T-cell (primary cell): ENCODE data around the gene GUCA2A. TPM values are rescaled to one million over a fixed set of nuclear protein-coding genes. Genes with fewer than 3 reads are reported as not detected.

Experiments used
- ATAC-seq, 4 experiments: fragments of 200-7000 bp in 3 of 4; fragments of 150-1000 bp in 1 of 4; cut with Tn5 transposase; replicated peaks in 1 of 4; 1 replicate in 3 of 4; 2 replicates in 1 of 4; pipeline ENCODE4 v1.10.0; 2021; ENCODE audit warnings: moderate library complexity in 3 of 4, mild to moderate bottlenecking in 2 of 4, moderate number of reproducible peaks in 1 of 4
- CTCF ChIA-PET, 2 donors: fragments of 300-600 bp; sonication (Branson Sonifier 250); formaldehyde crosslinking; loops; one replicate each; lab custom pipeline; 2022; ENCODE audit warnings: antibody characterized with exemption in 2 of 2; lab: Charles Lee
- POLR2A ChIA-PET, 2 donors: fragments of 300-600 bp; sonication (Branson Sonifier 250); formaldehyde crosslinking; loops; one replicate each; lab custom pipeline; 2022; ENCODE audit warnings: antibody characterized with exemption in 2 of 2; lab: Charles Lee
- DNase-seq, 35 experiments: peaks; one replicate each; pipeline versions ENCODE4 v3.0.0 to v3.0.0-alpha.2; 2013 to 2023
- H3K27ac ChIP-seq: one replicate; pipeline ENCODE4 v1.5.1; 2013; ENCODE audit warnings: low read length
- H3K27me3 ChIP-seq, 2 experiments: replicated peaks in 1 of 2; 1 replicate in 1 of 2; 2 replicates in 1 of 2; pipeline versions ENCODE4 v1.6.1 to v1.7.0; 2013; ENCODE audit warnings: low read length in 1 of 2, mixed read lengths in 1 of 2; ENCODE audit not compliant: control insufficient read depth in 2 of 2, insufficient read depth in 2 of 2; ENCODE audit errors: extremely low read depth in 1 of 2
- H3K36me3 ChIP-seq, 2 donors: 1 replicate in 1 of 2; 2 replicates in 1 of 2; pipeline versions ENCODE4 v1.6.1 to v1.7.0; 2013; ENCODE audit warnings: low read length in 1 of 2; ENCODE audit not compliant: control insufficient read depth in 2 of 2, insufficient read depth in 1 of 2; ENCODE audit errors: extremely low read depth in 1 of 2
- H3K4me1 ChIP-seq, 2 experiments: 1 replicate in 1 of 2; 2 replicates in 1 of 2; pipeline versions ENCODE4 v1.6.1 to v1.7.0; 2013; ENCODE audit warnings: low read length in 2 of 2, mixed read lengths in 1 of 2; ENCODE audit not compliant: insufficient read depth in 2 of 2, control insufficient read depth in 1 of 2; ENCODE audit errors: extremely low read depth in 1 of 2
- H3K4me3 ChIP-seq, 2 donors: 1 replicate in 1 of 2; 2 replicates in 1 of 2; pipeline versions ENCODE4 v1.5.1 to v1.7.0; 2013; ENCODE audit warnings: mild to moderate bottlenecking in 2 of 2, low read length in 1 of 2, moderate library complexity in 1 of 2; ENCODE audit not compliant: control insufficient read depth in 1 of 2; ENCODE audit errors: extremely low read depth in 1 of 2
- H3K9me3 ChIP-seq: 2 replicates; pipeline ENCODE4 v1.7.0; 2013
- H3K27ac Mint-ChIP-seq, 2 donors: one replicate each; pipeline ENCODE4 v1.8.0; 2020 to 2021; ENCODE audit warnings: mild to moderate bottlenecking in 2 of 2, mixed read lengths in 2 of 2
- H3K27me3 Mint-ChIP-seq, 2 donors: one replicate each; pipeline ENCODE4 v1.8.0; 2021 to 2022; ENCODE audit warnings: mixed read lengths in 2 of 2
- H3K36me3 Mint-ChIP-seq: one replicate; pipeline ENCODE4 v1.8.0; 2021; ENCODE audit warnings: mixed read lengths
- H3K4me1 Mint-ChIP-seq, 3 donors: one replicate each; pipeline ENCODE4 v1.8.0; 2020 to 2022; ENCODE audit warnings: mixed read lengths in 3 of 3, mild to moderate bottlenecking in 1 of 3
- H3K4me3 Mint-ChIP-seq, 3 donors: one replicate each; pipeline ENCODE4 v1.8.0; 2020 to 2022; ENCODE audit warnings: mild to moderate bottlenecking in 3 of 3, mixed read lengths in 3 of 3, moderate library complexity in 3 of 3
- H3K9me3 Mint-ChIP-seq, 3 donors: one replicate each; pipeline ENCODE4 v1.8.0; 2020 to 2022; ENCODE audit warnings: mixed read lengths in 3 of 3
- WGBS: methylation state at CpG from one replicate; pipeline ENCODE4 v1.1.5; 2013; ENCODE audit warnings: missing lambda C conversion rate; ENCODE audit not compliant: insufficient coverage; 5-methylcytosine and 5-hydroxymethylcytosine counted together
- total RNA-seq, 35 experiments: library from RNA in 6 of 35; stranded (reverse) in 6 of 35; fragments of 120-200 nt in 1 of 35; gene quantifications; one replicate each; pipeline versions ENCODE4 v1.2.1 to v1.2.4 and lab custom pipeline; 2013 to 2026

GUCA2A gene
- total RNA-seq, 5 donors from 2014 or later (not counting 1 experiment from before 2014, with no cell fraction given), result not detected

DNA sequence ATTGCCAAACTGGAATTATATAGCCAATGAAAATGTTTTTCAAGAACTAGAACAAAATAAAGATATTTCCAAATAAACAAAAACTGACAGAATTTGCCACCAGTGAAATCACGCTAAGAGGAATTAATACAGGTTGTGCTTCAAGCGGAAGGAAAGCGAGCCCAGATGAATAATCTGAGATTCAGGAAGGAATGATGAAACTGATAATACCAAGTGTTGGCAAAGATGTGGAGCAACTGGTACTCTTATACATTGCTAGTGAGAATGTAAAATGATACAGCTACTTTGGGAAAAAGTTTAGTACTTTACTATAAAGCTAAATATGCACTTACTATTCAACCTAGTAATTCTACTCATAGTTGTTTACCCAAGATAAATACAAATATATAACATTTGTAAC lies 42.1 kb downstream of the GUCA2A start:
- Histone ChIP-seq H3K9me3 (no peaks in the 10 kb centered on the region), H3K4me3 (no peak overlapping the region), H3K36me3 (no peaks in the 10 kb centered on the region), H3K27me3 (peaks cover 0 to 8% of the 10 kb centered on the region in 2 experiments), H3K27ac (no peak overlapping the region), H3K4me1 (no peaks in the 10 kb centered on the region)
- Mint-ChIP-seq H3K27ac (no peak overlapping the region), H3K27me3 (peaks cover 5 to 11% of the 10 kb centered on the region in 2 donors), H3K9me3 (peaks cover 0 to 7% (median 0%) of the 10 kb centered on the region in 3 donors), H3K4me1 (no peaks in the 10 kb centered on the region), H3K36me3 (no peaks in the 10 kb centered on the region), H3K4me3 (no peak overlapping the region)
- ChIA-PET CTCF (no interaction called here), POLR2A (interaction anchor here in 1 of 2 donors (0.7 kb wide), 1 partner anchor 50 kb away, joined by 3 read pairs; no protein-coding TSS in a partner anchor)
- WGBS, result no CpG with 5 or more reads among the region's 3 CpGs
- ATAC-seq (no peak), DNase-seq (no peak)

DNA sequence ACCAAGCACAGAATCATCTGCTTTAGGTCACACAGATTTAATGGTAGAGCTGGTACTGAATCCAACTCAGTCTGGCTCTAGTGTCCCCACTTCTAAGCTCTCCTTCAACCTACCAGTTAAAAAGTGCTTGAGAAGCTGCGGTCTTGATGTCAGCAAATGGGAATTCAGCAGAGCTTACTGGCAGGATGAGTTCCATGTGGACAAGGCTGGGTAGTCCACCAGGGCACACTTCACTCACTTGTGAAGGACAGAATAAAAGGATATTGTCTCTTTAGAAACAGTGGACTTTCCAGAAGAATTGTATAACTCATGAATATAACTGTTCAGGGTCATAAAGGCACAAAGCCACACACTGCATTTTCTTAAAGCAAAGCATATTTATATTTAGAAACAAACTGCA lies 46.4 kb downstream of the GUCA2A start:
- Mint-ChIP-seq H3K36me3 (no peaks in the 10 kb centered on the region), H3K4me3 (no peak overlapping the region), H3K27me3 (peaks cover 14 to 17% of the 10 kb centered on the region in 2 donors), H3K4me1 (no peaks in the 10 kb centered on the region), H3K27ac (no peak overlapping the region), H3K9me3 (peaks cover 0 to 7% (median 0%) of the 10 kb centered on the region in 3 donors)
- DNase-seq (no peak), ATAC-seq (no peak)
- no peak overlapping the region for H3K27ac ChIP-seq
- H3K36me3 ChIP-seq, result no peaks in the 10 kb centered on the region
- POLR2A ChIA-PET, result no interaction called here
- WGBS, result no CpG with 5 or more reads among the region's 1 CpG
- no peaks in the 10 kb centered on the region for H3K9me3 ChIP-seq
- H3K4me1 ChIP-seq, result no peaks in the 10 kb centered on the region
- no peak overlapping the region for H3K4me3 ChIP-seq
- H3K27me3 ChIP-seq, result peaks cover 0 to 7% of the 10 kb centered on the region in 2 experiments
- CTCF ChIA-PET, result no interaction called here

DNA sequence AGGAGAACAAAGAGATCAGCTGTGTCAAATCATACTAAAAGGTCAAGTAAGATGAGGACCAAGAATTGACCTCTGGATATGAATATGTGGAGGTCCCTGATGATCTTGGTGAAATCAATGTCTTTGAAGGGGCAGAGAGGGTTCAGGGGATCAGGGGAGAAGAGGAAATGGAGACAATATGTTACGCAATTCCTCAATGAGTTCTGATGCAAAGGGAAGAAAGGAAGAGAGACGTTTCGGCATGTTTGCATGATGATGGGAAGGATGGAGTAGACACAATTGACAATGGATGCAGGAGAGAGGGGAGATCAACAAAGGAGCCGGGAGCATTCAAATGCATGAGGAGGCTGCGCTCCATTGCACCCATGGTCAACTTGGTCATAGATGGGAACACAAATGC lies 47.3 kb downstream of the GUCA2A start:
- Mint-ChIP-seq H3K4me3 (no peak overlapping the region), H3K36me3 (no peaks in the 10 kb centered on the region), H3K9me3 (peaks cover 0 to under 1% (median 0%) of the 10 kb centered on the region in 3 donors), H3K27ac (no peak overlapping the region), H3K27me3 (peaks cover 17 to 22% of the 10 kb centered on the region in 2 donors), H3K4me1 (no peaks in the 10 kb centered on the region)
- ATAC-seq (no peak), DNase-seq (no peak)
- Histone ChIP-seq H3K4me1 (no peaks in the 10 kb centered on the region), H3K9me3 (no peaks in the 10 kb centered on the region), H3K27ac (no peak overlapping the region), H3K4me3 (no peak overlapping the region), H3K36me3 (no peaks in the 10 kb centered on the region), H3K27me3 (peaks cover 0 to 10% of the 10 kb centered on the region in 2 experiments)
- CTCF ChIA-PET, result no interaction called here
- POLR2A ChIA-PET, result no interaction called here
- WGBS, result 84% methylated on average over 4 of the region's 5 CpGs

DNA sequence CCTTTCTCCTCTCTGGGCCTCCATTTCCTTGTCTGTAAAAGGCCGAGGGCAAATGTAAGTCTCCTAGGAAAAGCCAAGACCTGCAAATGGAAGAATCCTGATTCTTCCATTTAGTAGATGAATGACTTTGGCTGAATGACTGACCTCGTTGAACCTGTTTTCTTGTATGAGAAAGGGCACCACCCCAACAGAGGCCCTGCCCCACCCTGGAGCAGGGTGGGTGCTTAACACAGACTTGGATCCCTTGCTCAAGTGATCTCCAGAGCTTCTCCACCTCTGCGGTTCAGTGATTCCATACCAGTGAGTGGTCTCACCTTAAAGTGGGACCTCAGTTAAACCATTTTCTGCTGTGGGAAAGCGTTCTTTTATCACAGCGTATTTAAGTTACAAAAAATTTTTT lies 50.3 kb downstream of the GUCA2A start:
- Histone ChIP-seq H3K27me3 (peaks cover 0 to 8% of the 10 kb centered on the region in 2 experiments), H3K9me3 (no peaks in the 10 kb centered on the region), H3K36me3 (no peaks in the 10 kb centered on the region), H3K27ac (no peak overlapping the region), H3K4me3 (no peak overlapping the region), H3K4me1 (no peaks in the 10 kb centered on the region)
- Mint-ChIP-seq H3K36me3 (no peaks in the 10 kb centered on the region), H3K27me3 (peaks cover 24 to 30% of the 10 kb centered on the region in 2 donors), H3K27ac (no peak overlapping the region), H3K9me3 (no peaks in the 10 kb centered on the region), H3K4me3 (no peak overlapping the region), H3K4me1 (no peaks in the 10 kb centered on the region)
- 90% methylated on average over 2 of the region's 5 CpGs for WGBS
- ChIA-PET POLR2A (no interaction called here), CTCF (no interaction called here)
- ATAC-seq (no peak), DNase-seq (no peak)

Other genes starting within 250 kb of the GUCA2A start
- gene HIVEP3, start 245.8 kb downstream of the GUCA2A start, total RNA-seq, result 10 to 100 TPM in 1 of 5 donors, 1 to 10 TPM in 4; 7.0 to 15.3 (median 8.8) TPM
- not detected for gene GUCA2B, start 11.3 kb downstream of the GUCA2A start, total RNA-seq
- gene FOXJ3, start 170.5 kb upstream of the GUCA2A start, total RNA-seq, result 10 to 100 TPM; 71.4 to 87.7 (median 77.8) TPM
- gene RIMKLA, start 216.0 kb upstream of the GUCA2A start, total RNA-seq, result under 1 TPM in 4 of 5 donors, not detected in 1; 0.06 to 0.35 (median 0.15) TPM